Measurements from ENCODE around the gene DUSP19.
A peak's percentile ranks its signal among the peaks of the same experiment; 100 is the strongest.

Gene DUSP19

GRCh38 chr2:183089192-183089851 is 10.8 kb downstream of the DUSP19 start:
- no peaks in the 10 kb centered on the region for H3K4me1 Mint-ChIP-seq
- H3K9me3 Mint-ChIP-seq = no peaks in the 10 kb centered on the region
- no peaks in the 10 kb centered on the region for H3K27me3 Mint-ChIP-seq
- ATAC-seq (no peak), DNase-seq (no peak)
- no peak overlapping the region for H3K27ac Mint-ChIP-seq
- H3K4me3 Mint-ChIP-seq = no peak overlapping the region
- H3K36me3 Mint-ChIP-seq (ENCODE audit: low read depth) = no peaks in the 10 kb centered on the region

- ATAC-seq (no peak), DNase-seq (no peak)
- Mint-ChIP-seq H3K4me1 (no peaks in the 10 kb centered on the region), H3K27ac (no peak overlapping the region), H3K36me3 (ENCODE audit: low read depth) (no peaks in the 10 kb centered on the region), H3K27me3 (no peaks in the 10 kb centered on the region), H3K4me3 (no peak overlapping the region), H3K9me3 (no peaks in the 10 kb centered on the region)
These were observed 12.9 kb downstream of the DUSP19 start for GRCh38 chr2:183091318-183091953.

- Mint-ChIP-seq H3K36me3 (ENCODE audit: low read depth) (no peaks in the 10 kb centered on the region), H3K4me3 (no peak overlapping the region), H3K27me3 (no peaks in the 10 kb centered on the region), H3K9me3 (no peaks in the 10 kb centered on the region), H3K4me1 (no peaks in the 10 kb centered on the region), H3K27ac (no peak overlapping the region)
- no peak for DNase-seq
- ATAC-seq = no peak
These were observed 13.4 kb downstream of the DUSP19 start for GRCh38 chr2:183091954-183092345.

GRCh38 chr2:183093857-183094657 is 15.5 kb downstream of the DUSP19 start:
- Mint-ChIP-seq H3K27ac (no peak overlapping the region), H3K4me1 (no peaks in the 10 kb centered on the region), H3K9me3 (no peaks in the 10 kb centered on the region), H3K36me3 (ENCODE audit: low read depth) (no peaks in the 10 kb centered on the region), H3K4me3 (no peak overlapping the region), H3K27me3 (no peaks in the 10 kb centered on the region)
- ATAC-seq (no peak), DNase-seq (no peak)

- Mint-ChIP-seq H3K27me3 (peaks cover 10% of the 10 kb centered on the region), H3K4me1 (no peaks in the 10 kb centered on the region), H3K27ac (no peak overlapping the region), H3K9me3 (no peaks in the 10 kb centered on the region), H3K36me3 (ENCODE audit: low read depth) (no peaks in the 10 kb centered on the region), H3K4me3 (no peak overlapping the region)
- ATAC-seq (no peak), DNase-seq (no peak)
These were observed 27.0 kb downstream of the DUSP19 start for GRCh38 chr2:183105402-183106134.

GRCh38 chr2:183112577-183112976 is 34.0 kb downstream of the DUSP19 start:
- ATAC-seq (no peak), DNase-seq (no peak)
- no peaks in the 10 kb centered on the region for H3K9me3 Mint-ChIP-seq
- no peaks in the 10 kb centered on the region for H3K36me3 Mint-ChIP-seq (ENCODE audit: low read depth)
- no peaks in the 10 kb centered on the region for H3K4me1 Mint-ChIP-seq
- peaks cover 11% of the 10 kb centered on the region for H3K27me3 Mint-ChIP-seq
- H3K4me3 Mint-ChIP-seq = no peak overlapping the region
- no peak overlapping the region for H3K27ac Mint-ChIP-seq

- H3K36me3 Mint-ChIP-seq (ENCODE audit: low read depth) = no peaks in the 10 kb centered on the region
These were observed 35.1 kb downstream of the DUSP19 start for GRCh38 chr2:183113630-183114029.

GRCh38 chr2:183117226-183117625 is 38.7 kb downstream of the DUSP19 start:
- H3K27me3 Mint-ChIP-seq = peaks cover 30% of the 10 kb centered on the region
- H3K9me3 Mint-ChIP-seq = no peaks in the 10 kb centered on the region
- no peaks in the 10 kb centered on the region for H3K36me3 Mint-ChIP-seq (ENCODE audit: low read depth)
- no peaks in the 10 kb centered on the region for H3K4me1 Mint-ChIP-seq
- DNase-seq (no peak), ATAC-seq (no peak)
- H3K4me3 Mint-ChIP-seq = no peak overlapping the region
- no peak overlapping the region for H3K27ac Mint-ChIP-seq

More at GRCh38 chr2:183113630-183114029, 35.1 kb downstream of the DUSP19 start:
- Mint-ChIP-seq H3K9me3 (no peaks in the 10 kb centered on the region), H3K4me3 (no peak overlapping the region), H3K27me3 (peaks cover 17% of the 10 kb centered on the region), H3K27ac (no peak overlapping the region), H3K4me1 (no peaks in the 10 kb centered on the region)
- ATAC-seq (no peak), DNase-seq (no peak)

- peaks cover 13% of the 10 kb centered on the region for H3K36me3 Mint-ChIP-seq (ENCODE audit: low read depth)
- H3K9me3 Mint-ChIP-seq = no peaks in the 10 kb centered on the region
- ATAC-seq (no peak), DNase-seq (no peak)
- H3K27me3 Mint-ChIP-seq = peaks cover 22% of the 10 kb centered on the region
- peak overlapping the region; percentile 97 for H3K4me3 Mint-ChIP-seq
- peaks cover 34% of the 10 kb centered on the region for H3K4me1 Mint-ChIP-seq
- H3K27ac Mint-ChIP-seq = peak overlapping the region; percentile 97
These were observed 44.8 kb downstream of the DUSP19 start for GRCh38 chr2:183123117-183123958.

GRCh38 chr2:183123959-183124221 is 45.3 kb downstream of the DUSP19 start:
- DNase-seq (no peak), ATAC-seq (peak; percentile 34)
- Mint-ChIP-seq H3K4me1 (peaks cover 36% of the 10 kb centered on the region), H3K27me3 (peaks cover 16% of the 10 kb centered on the region), H3K27ac (peak overlapping the region; percentile 97), H3K36me3 (ENCODE audit: low read depth) (peaks cover 16% of the 10 kb centered on the region), H3K9me3 (no peaks in the 10 kb centered on the region), H3K4me3 (peak overlapping the region; percentile 97)

- H3K36me3 Mint-ChIP-seq (ENCODE audit: low read depth) = peaks cover 20% of the 10 kb centered on the region
- H3K27me3 Mint-ChIP-seq = peaks cover 11% of the 10 kb centered on the region
- ATAC-seq = peak; percentile 94
- DNase-seq = peak; percentile 85
- peaks cover 40% of the 10 kb centered on the region for H3K4me1 Mint-ChIP-seq
- no peaks in the 10 kb centered on the region for H3K9me3 Mint-ChIP-seq
- peak within 1 kb of the TSS; percentile 97 for H3K27ac Mint-ChIP-seq
- peak within 1 kb of the TSS; percentile 97 for H3K4me3 Mint-ChIP-seq
These were observed 45.8 kb downstream of the DUSP19 start, which contains the start of gene NUP35 for GRCh38 chr2:183124222-183124956. Gene NUP35 (plus strand): TSS chr2:183124443. CDS start chr2:183124458, 15 bp downstream.

- Mint-ChIP-seq H3K4me1 (peaks cover 40% of the 10 kb centered on the region), H3K36me3 (ENCODE audit: low read depth) (peaks cover 23% of the 10 kb centered on the region), H3K27ac (peak overlapping the region; percentile 97), H3K27me3 (peaks cover 10% of the 10 kb centered on the region), H3K4me3 (peak overlapping the region; percentile 97), H3K9me3 (no peaks in the 10 kb centered on the region)
- ATAC-seq (no peak), DNase-seq (no peak)
These were observed 46.4 kb downstream of the DUSP19 start for GRCh38 chr2:183124957-183125255.

- DNase-seq (no peak), ATAC-seq (no peak)
- peaks cover 30% of the 10 kb centered on the region for H3K36me3 Mint-ChIP-seq (ENCODE audit: low read depth)
- H3K4me1 Mint-ChIP-seq = peaks cover 40% of the 10 kb centered on the region
- peak overlapping the region; percentile 59 for H3K27ac Mint-ChIP-seq
- peak overlapping the region; percentile 97 for H3K4me3 Mint-ChIP-seq
- H3K27me3 Mint-ChIP-seq = peaks cover 6% of the 10 kb centered on the region
- no peaks in the 10 kb centered on the region for H3K9me3 Mint-ChIP-seq
These were observed 47.3 kb downstream of the DUSP19 start for GRCh38 chr2:183125659-183126341.

All from activated naive CD8-positive, alpha-beta T cell treated with anti-CD3 and anti-CD28 coated beads, Interleukin-2, amount 50 U/mL, for 24 hours (primary cell).